Esophagus muscularis mucosa (tissue), 3 donors: ENCODE data around the gene TMEM132C.

Experiments
- CTCF ChIP-seq, 3 experiments: fragments of 200-600 bp in 2 of 3; fragments of 450-650 bp in 1 of 3; sonication (generic) in 2 of 3; IDR thresholded peaks; one replicate each; pipeline ENCODE4 v1.5.1; 2017 to 2019; ENCODE audit warnings: antibody characterized with exemption in 3 of 3, mild to moderate bottlenecking in 2 of 3, moderate library complexity in 1 of 3
- EP300 ChIP-seq: sonication (generic); formaldehyde crosslinking; IDR thresholded peaks from one replicate; pipeline ENCODE4 v1.6.1; 2017; ENCODE audit warnings: antibody characterized with exemption

- TF ChIP-seq EP300 (no peak), CTCF (IDR thresholded peaks at IDR 0.05) (no peak)
Measured at GRCh38 chr12:128685903-128686475, 419.0 kb downstream of the TMEM132C start.
